GM21576 (cell line): ENCODE results near the gene RIC3.
A peak's percentile ranks its signal among the peaks of the same experiment; 100 is the strongest.

Source experiments
- ATAC-seq: cut with Tn5 transposase; IDR thresholded peaks from one replicate; pipeline ENCODE4 v1.9.1; 2021; ENCODE audit warnings: mild to moderate bottlenecking, moderate library complexity; ENCODE audit not compliant: unreplicated experiment

Gene RIC3

GRCh38 chr11:8168485-8169257 lies at the start of gene RIC3:
Gene RIC3 (minus strand): TSS chr11:8169025. CDS start chr11:8168989, 36 bp downstream.
- no peak for ATAC-seq

DNA sequence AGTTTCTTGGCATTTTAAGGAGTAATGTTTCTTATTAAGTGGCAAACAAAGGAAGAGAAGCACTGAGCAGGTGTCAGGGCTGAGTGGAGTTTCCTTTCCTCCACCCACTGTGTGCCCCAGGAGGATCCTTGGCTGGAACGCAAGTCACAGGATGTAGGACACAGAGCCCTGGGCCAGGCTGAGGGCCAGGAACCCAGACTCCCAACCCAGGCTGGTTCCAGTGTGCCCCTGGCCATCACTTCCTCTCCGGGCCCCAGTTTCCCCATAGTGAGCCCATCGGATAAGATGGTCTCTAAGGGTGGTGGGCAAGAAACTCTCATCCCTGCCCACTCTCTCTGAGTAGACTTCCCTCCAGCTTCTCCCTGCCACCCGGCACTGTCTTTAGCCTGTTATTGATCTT lies 49.6 kb upstream of the RIC3 start:
- no peak for ATAC-seq

- no peak for ATAC-seq
Observed at GRCh38 chr11:8217926-8218325, 49.1 kb upstream of the RIC3 start.

GRCh38 chr11:8217136-8217535 lies 48.3 kb upstream of the RIC3 start:
- no peak for ATAC-seq

GRCh38 chr11:8213376-8213775 lies 44.6 kb upstream of the RIC3 start:
- ATAC-seq, result no peak

GRCh38 chr11:8209208-8209807 lies 40.5 kb upstream of the RIC3 start:
- no peak for ATAC-seq

DNA sequence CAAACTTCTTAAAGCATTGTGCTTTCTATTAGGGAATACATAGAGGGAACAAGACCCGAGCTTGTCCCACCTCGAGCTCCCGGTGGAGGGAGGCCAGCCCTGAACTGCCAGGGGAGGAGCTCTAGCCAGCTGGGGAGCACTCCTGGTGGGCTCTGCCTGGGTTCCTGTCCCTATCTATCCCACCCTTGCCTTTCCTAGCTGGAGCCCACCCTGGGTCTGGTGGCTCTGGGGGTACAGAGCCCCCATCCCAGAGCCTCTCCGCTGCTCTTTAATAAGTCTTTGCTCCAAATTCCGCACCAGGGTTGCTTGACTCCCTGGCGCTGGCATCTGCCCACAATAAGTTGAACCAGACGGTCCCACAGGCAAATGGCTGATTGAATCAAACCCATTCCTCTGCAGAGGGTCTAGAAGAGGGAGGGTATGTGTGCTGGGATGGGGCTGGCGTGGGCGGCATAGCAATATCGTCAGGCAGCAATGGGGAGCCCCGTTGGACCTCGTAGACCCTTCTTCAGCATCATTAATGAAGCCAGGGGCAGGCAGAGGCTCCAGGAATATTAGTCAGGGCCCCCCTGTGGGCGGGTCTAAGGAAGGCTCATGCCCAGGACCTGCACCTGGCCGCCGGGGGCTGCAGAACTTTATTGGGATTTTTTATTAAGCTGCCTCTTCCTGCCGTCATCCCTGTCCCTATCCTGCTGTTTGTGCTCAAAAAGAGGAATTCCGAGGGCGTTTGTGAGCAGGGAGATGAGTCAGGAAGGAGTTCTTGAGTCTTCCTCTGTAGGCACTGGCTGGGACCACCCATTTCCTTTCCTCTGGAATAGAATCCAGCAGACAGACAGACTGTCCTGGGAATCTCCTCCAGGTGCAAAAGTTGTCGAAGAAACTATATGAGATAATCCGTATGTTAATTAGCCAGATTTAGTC lies 38.5 kb upstream of the RIC3 start:
- ATAC-seq, result no peak

DNA sequence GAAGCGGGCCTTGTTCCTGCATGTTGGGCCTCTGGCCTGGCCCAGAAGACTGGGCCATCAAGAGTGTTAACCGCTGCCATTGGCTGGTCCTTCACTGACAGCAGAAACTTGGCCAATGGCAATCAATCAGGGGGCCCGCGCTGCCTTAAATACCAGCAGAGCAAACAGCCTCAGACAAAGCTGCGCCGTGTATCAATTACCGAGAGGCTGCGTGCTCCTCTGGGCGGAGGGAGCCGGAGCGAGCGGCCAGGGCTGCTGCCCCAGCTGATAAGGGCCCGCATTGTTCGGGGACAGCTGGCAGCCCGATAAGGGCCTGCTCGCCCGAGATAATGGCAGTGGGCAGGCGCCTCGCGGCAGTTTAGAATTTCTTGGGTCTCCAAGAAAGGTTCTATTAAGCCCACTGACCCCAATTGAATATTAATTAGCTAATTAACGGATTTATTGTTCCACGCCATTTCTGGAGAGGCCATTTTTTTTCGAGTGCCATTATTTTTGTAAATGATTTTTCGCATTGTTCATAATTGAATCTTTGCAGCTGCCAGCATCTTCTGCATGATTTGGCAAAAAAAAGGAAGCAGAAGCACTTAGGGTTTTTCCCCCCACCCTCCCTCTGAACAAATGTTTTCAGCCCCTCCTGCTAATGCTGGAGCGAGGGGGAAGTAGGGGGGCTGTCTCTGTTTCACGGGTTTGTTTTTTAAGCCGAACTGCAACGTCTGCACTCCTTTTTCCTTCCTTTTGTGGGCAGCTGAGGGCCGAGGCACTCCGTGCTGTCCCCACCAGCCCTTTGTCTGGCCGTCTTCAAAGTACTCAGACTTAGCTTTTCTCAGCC lies 37.6 kb upstream of the RIC3 start:
- ATAC-seq, result no peak

GRCh38 chr11:8205566-8205965 lies 36.7 kb upstream of the RIC3 start:
- no peak for ATAC-seq

- ATAC-seq, result no peak
Observed at GRCh38 chr11:8204596-8204995, 35.8 kb upstream of the RIC3 start.

DNA sequence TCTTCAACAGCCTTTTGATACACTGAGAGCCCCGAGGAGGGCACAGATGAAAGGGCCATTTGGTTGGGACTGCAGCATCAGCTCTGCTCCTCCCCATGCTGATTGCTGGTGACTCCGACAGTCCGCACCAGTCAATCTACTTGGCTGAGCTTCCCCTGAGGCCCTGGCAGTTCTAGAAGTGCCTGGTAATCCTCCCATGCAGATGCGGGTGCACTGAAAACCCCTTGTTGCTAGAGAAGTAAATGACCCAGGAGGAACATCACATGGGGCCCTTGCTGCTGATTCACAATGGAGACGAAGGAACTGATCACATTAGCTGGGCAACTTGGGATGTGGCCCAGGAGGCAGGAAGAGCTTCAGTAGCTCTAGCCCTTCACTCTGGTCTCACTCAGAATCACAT lies 35.2 kb upstream of the RIC3 start:
- ATAC-seq, result no peak

- no peak for ATAC-seq
Observed at GRCh38 chr11:8203414-8203715, 34.5 kb upstream of the RIC3 start.

GRCh38 chr11:8202516-8203413 lies 33.9 kb upstream of the RIC3 start:
- no peak for ATAC-seq

- peak; percentile 68 for ATAC-seq
Observed at GRCh38 chr11:8201644-8202365, 33.0 kb upstream of the RIC3 start.

DNA sequence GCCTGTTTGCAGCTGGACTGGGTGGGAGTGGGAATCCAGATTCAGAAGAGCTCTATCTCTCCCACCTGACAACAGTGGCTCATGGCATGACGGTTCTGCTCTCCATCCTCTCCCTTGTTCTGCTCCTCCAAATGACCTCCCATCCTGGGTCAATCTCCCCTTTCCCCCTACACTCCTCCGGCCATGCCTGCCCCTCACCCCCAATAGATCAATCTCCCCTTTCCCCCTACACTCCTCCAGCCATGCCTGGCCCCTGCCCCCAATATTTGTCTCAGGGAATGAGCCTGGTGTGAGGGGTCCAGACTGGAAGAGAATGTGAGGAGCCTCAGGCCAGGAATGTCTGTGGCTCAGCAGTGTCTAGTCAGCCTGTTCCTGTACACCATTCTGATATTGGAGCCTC lies 30.9 kb upstream of the RIC3 start:
- no peak for ATAC-seq

- ATAC-seq, result no peak
Observed at GRCh38 chr11:8196749-8197148, 27.9 kb upstream of the RIC3 start.

GRCh38 chr11:8194956-8195355 lies 26.1 kb upstream of the RIC3 start:
- no peak for ATAC-seq

DNA sequence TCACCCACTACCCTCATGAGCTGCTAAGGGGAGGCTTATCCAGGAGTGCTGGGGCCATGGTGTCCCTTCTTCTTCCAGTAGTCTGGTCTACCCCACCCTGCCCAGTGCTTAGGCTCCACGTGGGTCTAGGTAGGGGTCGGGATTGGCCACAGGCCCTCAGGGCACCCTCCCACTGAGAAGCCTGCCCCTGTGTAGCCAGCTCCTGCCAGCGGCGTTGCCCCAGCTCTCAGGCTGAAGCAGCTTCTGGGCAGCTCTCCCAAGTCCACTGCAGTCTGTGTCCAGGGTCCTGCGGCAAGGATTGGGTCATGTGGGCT lies 24.0 kb upstream of the RIC3 start:
- no peak for ATAC-seq
